Small intestine (tissue), 7 donors: Measurements from ENCODE around the gene ADGRL1. TPM values are rescaled to one million over a fixed set of nuclear protein-coding genes. Genes with fewer than 3 reads are reported as not detected.

Experiments
- DNase-seq, 2 donors: peaks; one replicate each; pipeline versions ENCODE4 v3.0.0 to v3.0.0-alpha.2; 2013
- FAIRE-seq: peaks from 2 replicates; lab custom pipeline; 2012; peaks lifted over from hg19 to GRCh38; lab: Jason Lieb, UNC
- H3K27ac ChIP-seq, 3 donors: one replicate each; pipeline ENCODE4 v1.5.1; 2013; ENCODE audit warnings: low read length in 2 of 3, mild to moderate bottlenecking in 2 of 3, control low read depth in 1 of 3, inconsistent platforms in 1 of 3, low read depth in 1 of 3, moderate library complexity in 1 of 3
- H3K27me3 ChIP-seq, 3 donors: one replicate each; pipeline ENCODE4 v1.6.1; 2013; ENCODE audit warnings: low read length in 3 of 3, inconsistent platforms in 1 of 3; ENCODE audit not compliant: control insufficient read depth in 3 of 3, insufficient read depth in 3 of 3
- H3K36me3 ChIP-seq, 3 donors: one replicate each; pipeline ENCODE4 v1.6.1; 2013; ENCODE audit warnings: low read length in 3 of 3, inconsistent platforms in 1 of 3, low read depth in 1 of 3, mild to moderate bottlenecking in 1 of 3, moderate library complexity in 1 of 3; ENCODE audit not compliant: control insufficient read depth in 3 of 3, insufficient read depth in 2 of 3
- H3K4me1 ChIP-seq, 3 donors: one replicate each; pipeline ENCODE4 v1.6.1; 2013; ENCODE audit warnings: low read length in 2 of 3, inconsistent platforms in 1 of 3, low read depth in 1 of 3, mild to moderate bottlenecking in 1 of 3, moderate library complexity in 1 of 3; ENCODE audit not compliant: control insufficient read depth in 3 of 3, insufficient read depth in 2 of 3
- H3K4me3 ChIP-seq, 3 donors: one replicate each; pipeline ENCODE4 v1.5.1; 2013; ENCODE audit warnings: low read length in 3 of 3, control low read depth in 1 of 3, inconsistent platforms in 1 of 3, low read depth in 1 of 3, mild to moderate bottlenecking in 1 of 3, moderate library complexity in 1 of 3
- H3K9me3 ChIP-seq, 2 donors: one replicate each; pipeline ENCODE4 v1.6.1; 2013; ENCODE audit warnings: low read depth in 1 of 2, low read length in 1 of 2; ENCODE audit not compliant: control insufficient read depth in 2 of 2, insufficient read depth in 1 of 2
- WGBS, 3 donors: extraction: QIAGEN DNeasy Blood & Tissue Kit; methylation state at CpG; one replicate each; pipeline ENCODE4 v1.1.7; 2013; 5-methylcytosine and 5-hydroxymethylcytosine counted together
- polyA plus RNA-seq, 4 donors: library from polyadenylated mRNA; stranded (reverse) in 3 of 4; unstranded in 1 of 4; fragments of 200-250 nt in 3 of 4; fragments of 120-200 nt in 1 of 4; gene quantifications; one replicate each; pipeline versions ENCODE4 v1.2.1 to v1.2.3, GENCODE V29; 2013
- donor health status: healthy with polysubstance abuse.
- donor health status: control.
- donor health status: control.
- donor health status: Bipolar disorder and iron deficiency.
- donor health status: healthy.

The ADGRL1 gene
- polyA plus RNA-seq, 4 donors, result 11.1 to 22.7 (median 15.7) TPM

DNA sequence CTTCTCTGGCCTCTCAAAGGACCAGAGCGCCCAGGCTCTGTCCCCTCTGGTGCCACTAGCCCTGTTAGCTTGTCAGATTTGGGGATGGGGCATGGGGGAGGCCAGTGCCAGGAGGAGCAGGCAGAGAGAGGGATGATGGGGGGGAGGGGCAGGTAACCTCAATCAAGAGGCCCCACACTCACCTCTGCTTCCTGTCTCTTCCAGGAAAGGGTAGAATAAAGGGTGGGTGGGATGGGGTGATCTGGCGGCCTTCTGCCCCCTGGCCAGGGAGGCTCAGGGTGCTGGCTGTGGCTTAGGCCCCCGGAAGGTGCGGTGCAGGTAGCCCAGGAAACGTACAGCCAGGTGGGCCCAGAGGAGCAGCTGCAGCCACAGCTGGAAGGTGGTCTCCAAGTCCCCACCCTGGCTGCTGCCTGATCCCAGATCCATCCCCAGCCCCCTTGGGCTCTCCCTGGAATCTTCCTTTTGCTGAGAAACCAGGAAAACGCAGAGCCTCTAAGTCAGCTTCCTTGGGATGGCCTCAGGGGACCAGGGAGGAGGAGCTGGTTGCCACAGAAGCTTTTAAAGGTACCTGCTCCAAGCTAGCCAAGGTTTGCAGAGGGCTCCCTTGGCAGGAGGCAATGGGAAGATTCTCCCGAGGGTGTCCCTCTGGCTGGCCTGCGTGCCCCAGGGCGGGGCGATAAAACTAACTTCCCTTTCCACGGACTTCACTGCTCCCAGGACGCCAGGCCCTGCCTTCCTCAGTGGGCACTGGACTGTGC lies 93.7 kb downstream of the ADGRL1 start:
- Histone ChIP-seq H3K9me3 (no peaks in the 10 kb centered on the region), H3K4me1 (peaks cover 0 to 22% (median 17%) of the 10 kb centered on the region in 3 donors), H3K27ac (peak overlapping the region in 2 of 3 donors; percentile 37 to 67), H3K4me3 (no peak overlapping the region), H3K27me3 (no peaks in the 10 kb centered on the region), H3K36me3 (peaks cover 0 to 31% (median 0%) of the 10 kb centered on the region in 3 donors)
- WGBS, 3 donors, result 64 to 86% (median 70%) methylated on average over 9 to 12 of the region's 12 CpGs
- DNase-seq, result no peak
- no peak for FAIRE-seq

- FAIRE-seq (no peak), DNase-seq (no peak)
- WGBS, 3 donors, result 94 to 100% (median 98%) methylated on average over 1 of the region's 1 CpG
- peaks cover 0 to 20% (median 15%) of the 10 kb centered on the region in 3 donors for H3K4me1 ChIP-seq
- H3K9me3 ChIP-seq, result no peaks in the 10 kb centered on the region
- no peak overlapping the region for H3K27ac ChIP-seq
- peaks cover 0 to 38% (median 7%) of the 10 kb centered on the region in 3 donors for H3K36me3 ChIP-seq
- no peak overlapping the region for H3K4me3 ChIP-seq
- H3K27me3 ChIP-seq, result no peaks in the 10 kb centered on the region
Measured at GRCh38 chr19:14111486-14111885, 94.5 kb downstream of the ADGRL1 start.

DNA sequence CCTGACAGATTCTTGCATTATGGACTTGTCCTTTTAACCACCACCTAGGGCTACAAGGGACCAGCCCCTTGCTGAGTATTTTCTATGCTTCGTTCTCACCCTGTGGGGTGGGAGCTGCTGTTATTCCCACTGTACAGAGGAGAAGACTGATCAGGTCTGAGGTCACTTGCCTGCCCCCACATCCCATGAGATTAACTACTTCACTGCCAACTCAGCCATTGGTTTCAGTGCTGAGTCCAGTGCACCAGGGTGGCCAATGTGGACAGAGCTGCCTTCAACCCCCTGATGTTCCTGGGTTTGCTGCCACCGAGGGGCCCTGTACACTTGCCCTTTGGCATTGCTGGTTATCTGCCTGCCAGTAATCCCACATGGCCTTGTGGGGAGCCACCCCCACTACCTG lies 95.3 kb downstream of the ADGRL1 start:
- Histone ChIP-seq H3K27me3 (no peaks in the 10 kb centered on the region), H3K4me1 (peaks cover 0 to 12% (median 12%) of the 10 kb centered on the region in 3 donors), H3K27ac (no peak overlapping the region), H3K4me3 (no peak overlapping the region), H3K9me3 (no peaks in the 10 kb centered on the region), H3K36me3 (peaks cover 0 to 45% (median 7%) of the 10 kb centered on the region in 3 donors)
- no peak for FAIRE-seq
- WGBS, 3 donors, result 56 to 66% (median 64%) methylated on average over 2 of the region's 2 CpGs
- DNase-seq, result no peak

GRCh38 chr19:14107581-14108461 lies 98.1 kb downstream of the ADGRL1 start:
- Histone ChIP-seq H3K4me1 (peaks cover 0 to 4% (median 2%) of the 10 kb centered on the region in 3 donors), H3K27ac (peak overlapping the region in 1 of 3 donors; percentile 3), H3K36me3 (peaks cover 0 to 59% (median 13%) of the 10 kb centered on the region in 3 donors), H3K9me3 (no peaks in the 10 kb centered on the region), H3K27me3 (no peaks in the 10 kb centered on the region), H3K4me3 (no peak overlapping the region)
- DNase-seq, result no peak
- FAIRE-seq, result no peak
- WGBS, 3 donors, result 84 to 88% (median 86%) methylated on average over 23 of the region's 23 CpGs

DNA sequence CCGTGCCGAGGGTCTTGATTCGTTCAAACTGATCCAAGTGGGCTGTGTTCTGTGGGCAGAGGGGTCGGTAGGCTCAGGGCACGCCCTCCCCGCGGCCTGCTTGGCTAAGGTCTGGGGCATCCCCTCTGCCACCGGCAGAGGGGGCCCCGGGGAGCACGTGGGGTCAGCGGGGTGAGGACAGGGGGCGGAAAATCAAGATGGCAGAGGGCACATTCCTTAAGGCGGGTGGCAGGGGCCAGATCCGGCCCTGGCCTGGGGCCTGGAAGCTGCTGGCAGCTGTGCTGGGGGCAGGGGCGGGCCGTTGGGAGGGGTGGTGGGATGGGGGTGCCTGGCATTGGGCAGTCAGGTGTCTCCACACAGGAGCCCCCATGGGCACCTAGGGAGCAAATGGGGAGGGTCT lies 99.1 kb downstream of the ADGRL1 start:
- no peak for FAIRE-seq
- Histone ChIP-seq H3K27me3 (no peaks in the 10 kb centered on the region), H3K4me3 (no peak overlapping the region), H3K36me3 (peaks cover 5 to 60% (median 13%) of the 10 kb centered on the region in 3 donors), H3K9me3 (no peaks in the 10 kb centered on the region), H3K4me1 (peaks cover 0 to 2% (median 0%) of the 10 kb centered on the region in 3 donors), H3K27ac (no peak overlapping the region)
- no peak for DNase-seq
- WGBS, 3 donors, result 90 to 93% (median 92%) methylated on average over 13 to 16 of the region's 16 CpGs

DNA sequence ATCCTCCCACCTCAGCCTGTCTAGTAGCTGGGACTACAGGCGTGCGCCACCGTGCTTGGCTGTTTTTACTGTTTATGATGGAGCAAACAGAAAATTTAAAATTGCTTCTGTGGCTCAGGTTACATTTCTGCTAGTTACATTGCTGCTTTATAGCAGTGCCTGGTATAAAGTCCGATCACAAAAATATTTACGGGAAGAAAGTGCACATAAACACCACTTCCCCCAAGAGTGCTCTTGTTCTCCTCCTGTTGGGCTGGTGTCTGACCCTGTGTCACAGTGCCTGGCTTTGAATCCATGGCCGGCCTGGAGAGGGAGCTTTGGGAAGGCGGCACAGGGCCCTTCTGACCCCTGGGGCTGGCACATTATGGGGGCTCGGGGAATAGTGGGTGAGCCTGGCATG lies 100.3 kb downstream of the ADGRL1 start:
- H3K9me3 ChIP-seq, result no peaks in the 10 kb centered on the region
- H3K36me3 ChIP-seq, result peaks cover 5 to 65% (median 13%) of the 10 kb centered on the region in 3 donors
- WGBS, 3 donors, result 74 to 82% (median 81%) methylated on average over 8 of the region's 8 CpGs
- H3K4me1 ChIP-seq, result no peaks in the 10 kb centered on the region
- no peaks in the 10 kb centered on the region for H3K27me3 ChIP-seq
- no peak overlapping the region for H3K4me3 ChIP-seq
- FAIRE-seq, result no peak
- H3K27ac ChIP-seq, result peak overlapping the region in 1 of 3 donors; percentile 16
- no peak for DNase-seq

DNA sequence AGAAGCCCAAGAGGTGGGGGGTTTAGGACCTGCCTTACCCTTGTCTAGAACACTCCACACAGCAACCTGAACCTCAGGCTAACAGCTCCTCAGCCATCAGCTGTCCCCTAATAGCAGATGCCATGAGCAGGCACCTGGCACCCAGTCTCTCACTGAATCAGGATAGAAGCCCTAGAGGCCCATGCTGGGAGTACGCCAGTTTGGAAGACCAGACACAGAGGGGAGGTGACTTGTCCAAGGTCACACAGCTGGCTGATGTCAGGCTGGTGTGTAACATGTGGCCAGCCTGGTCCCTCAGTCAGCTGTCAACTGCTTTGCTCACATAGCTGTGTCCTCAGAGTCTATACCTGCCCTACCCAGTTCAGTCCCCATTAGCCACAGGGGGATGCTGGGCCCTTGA lies 102.7 kb downstream of the ADGRL1 start:
- no peak for DNase-seq
- 88 to 100% (median 97%) methylated on average over 1 of the region's 1 CpG for WGBS, 3 donors
- Histone ChIP-seq H3K9me3 (no peaks in the 10 kb centered on the region), H3K4me3 (no peak overlapping the region), H3K27ac (no peak overlapping the region), H3K36me3 (peaks cover 5 to 77% (median 14%) of the 10 kb centered on the region in 3 donors), H3K27me3 (no peaks in the 10 kb centered on the region), H3K4me1 (no peaks in the 10 kb centered on the region)
- no peak for FAIRE-seq

DNA sequence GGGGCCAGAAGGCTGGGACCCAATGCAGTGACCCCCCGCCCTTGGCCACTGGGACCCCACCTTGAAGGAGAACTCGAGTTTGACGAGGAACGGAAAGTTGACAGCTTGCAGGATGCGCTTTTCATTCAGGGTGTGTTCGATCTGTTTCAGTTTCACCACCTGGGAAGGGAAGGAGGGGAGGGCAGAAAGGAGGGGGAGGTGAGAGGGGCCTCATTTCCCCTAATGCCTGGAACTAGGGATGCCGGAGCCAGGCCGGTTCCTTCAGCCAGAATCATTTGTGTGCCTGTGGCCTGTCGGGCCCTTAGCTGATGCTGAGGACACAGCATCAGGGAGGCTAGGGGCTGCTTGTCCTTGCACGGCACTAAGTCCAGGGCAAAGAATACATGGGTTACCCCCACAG lies 103.2 kb downstream of the ADGRL1 start:
- FAIRE-seq (no peak), DNase-seq (no peak)
- Histone ChIP-seq H3K27ac (no peak overlapping the region), H3K4me3 (no peak overlapping the region), H3K36me3 (peaks cover 5 to 79% (median 16%) of the 10 kb centered on the region in 3 donors), H3K27me3 (no peaks in the 10 kb centered on the region), H3K4me1 (no peaks in the 10 kb centered on the region), H3K9me3 (no peaks in the 10 kb centered on the region)
- WGBS, 3 donors, result 84 to 89% (median 84%) methylated on average over 10 of the region's 10 CpGs
